Testis (tissue), 3 donors: ENCODE results near the gene CECR2. TPM values are rescaled to one million over a fixed set of nuclear protein-coding genes. Genes with fewer than 3 reads are reported as not detected.

Experiments used
- DNase-seq: peaks from one replicate; pipeline ENCODE4 v3.0.0-alpha.2; 2019
- H3K27ac ChIP-seq, 2 donors: fragments of 200-600 bp; sonication (generic); one replicate each; pipeline ENCODE4 v1.5.1; 2019
- H3K27me3 ChIP-seq: fragments of 200-600 bp; sonication (generic); one replicate; pipeline ENCODE4 v1.5.1; 2019
- H3K36me3 ChIP-seq: fragments of 200-600 bp; sonication (generic); one replicate; pipeline ENCODE4 v1.5.1; 2017; ENCODE audit warnings: low read depth; ENCODE audit errors: missing control alignments
- H3K4me1 ChIP-seq: fragments of 200-600 bp; sonication (generic); one replicate; pipeline ENCODE4 v1.5.1; 2019
- H3K4me3 ChIP-seq, 2 donors: fragments of 200-600 bp; sonication (generic); one replicate each; pipeline ENCODE4 v1.5.1; 2017 to 2019
- H3K9me3 ChIP-seq: fragments of 200-600 bp; sonication (generic); one replicate; pipeline ENCODE4 v1.5.1; 2017
- POLR2A ChIP-seq: fragments of 450-650 bp; IDR thresholded peaks from one replicate; pipeline ENCODE4 v1.6.1; 2017; ENCODE audit warnings: antibody characterized with exemption, mild to moderate bottlenecking, moderate library complexity
- WGBS, 2 donors: methylation state at CpG; one replicate each; pipeline ENCODE4 v1.1.5; 2018; 5-methylcytosine and 5-hydroxymethylcytosine counted together
- intact Hi-C: fragments of 100-400 bp; cut with DNase I; formaldehyde crosslinking; loops from one replicate; pipeline ENCODE4 v1.15.1; 2023; ENCODE audit warnings: low total_unique reads
- polyA plus RNA-seq: library from polyadenylated mRNA; stranded (reverse); fragments of 350-450 nt; fragmentation: Illumina TruSeq; extraction: RNeasy Lipid Tissue Mini Kit (QIAGEN cat#74804); gene quantifications from one replicate; pipeline ENCODE4 v1.2.3, GENCODE V29; 2014; ENCODE audit warnings: low read depth, low replicate concordance; ENCODE audit not compliant: insufficient read depth
- total RNA-seq, 2 donors: library from RNA; depleted of rRNA; stranded (reverse); fragments of >200 nt; gene quantifications; one replicate each; pipeline ENCODE4 v1.2.3, GENCODE V29; 2016
- TF ChIP-seq, protein P1 (sequence below), 3 experiments: fragments of 450-650 bp in 2 of 3; fragments of 200-600 bp in 1 of 3; sonication (generic) in 1 of 3; IDR thresholded peaks; one replicate each; pipeline ENCODE4 v1.5.1; 2016 to 2019; ENCODE audit warnings: antibody characterized with exemption in 3 of 3, mild to moderate bottlenecking in 2 of 3, moderate library complexity in 1 of 3

The CECR2 gene
- total and polyA plus RNA-seq, 3 donors from 2014 or later: 7.1 to 18.7 (median 16.8) TPM

DNA sequence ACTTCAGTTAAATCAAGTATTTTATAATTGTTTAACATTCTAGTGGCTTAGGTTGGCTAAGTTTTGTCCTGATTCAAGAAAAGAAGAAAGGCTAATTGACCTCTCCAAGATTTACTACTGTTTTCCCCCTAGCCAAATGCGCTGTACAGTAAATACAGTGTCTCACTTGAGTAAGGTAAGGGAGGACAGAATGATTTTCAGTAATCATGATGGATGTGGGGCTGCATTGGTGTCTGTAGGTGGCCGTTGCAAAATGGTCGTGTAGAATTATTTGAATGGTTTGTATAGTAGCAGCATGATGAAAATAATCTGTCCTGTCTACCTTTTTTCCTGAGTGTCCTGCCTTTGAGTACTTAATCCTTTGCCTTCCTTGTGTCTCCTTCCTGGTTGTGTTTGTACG lies 4.6 kb downstream of the CECR2 start:
- H3K9me3 ChIP-seq: no peaks in the 10 kb centered on the region
- H3K4me3 ChIP-seq: no peak overlapping the region
- no peaks in the 10 kb centered on the region for H3K36me3 ChIP-seq
- intact Hi-C loops: no loop called here
- TF ChIP-seq POLR2A: no peak
- TF ChIP-seq, protein P1, sequence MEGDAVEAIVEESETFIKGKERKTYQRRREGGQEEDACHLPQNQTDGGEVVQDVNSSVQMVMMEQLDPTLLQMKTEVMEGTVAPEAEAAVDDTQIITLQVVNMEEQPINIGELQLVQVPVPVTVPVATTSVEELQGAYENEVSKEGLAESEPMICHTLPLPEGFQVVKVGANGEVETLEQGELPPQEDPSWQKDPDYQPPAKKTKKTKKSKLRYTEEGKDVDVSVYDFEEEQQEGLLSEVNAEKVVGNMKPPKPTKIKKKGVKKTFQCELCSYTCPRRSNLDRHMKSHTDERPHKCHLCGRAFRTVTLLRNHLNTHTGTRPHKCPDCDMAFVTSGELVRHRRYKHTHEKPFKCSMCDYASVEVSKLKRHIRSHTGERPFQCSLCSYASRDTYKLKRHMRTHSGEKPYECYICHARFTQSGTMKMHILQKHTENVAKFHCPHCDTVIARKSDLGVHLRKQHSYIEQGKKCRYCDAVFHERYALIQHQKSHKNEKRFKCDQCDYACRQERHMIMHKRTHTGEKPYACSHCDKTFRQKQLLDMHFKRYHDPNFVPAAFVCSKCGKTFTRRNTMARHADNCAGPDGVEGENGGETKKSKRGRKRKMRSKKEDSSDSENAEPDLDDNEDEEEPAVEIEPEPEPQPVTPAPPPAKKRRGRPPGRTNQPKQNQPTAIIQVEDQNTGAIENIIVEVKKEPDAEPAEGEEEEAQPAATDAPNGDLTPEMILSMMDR (IDR thresholded peaks at IDR 0.05): no peak
- H3K4me1 ChIP-seq: peaks cover 2% of the 10 kb centered on the region
- H3K27ac ChIP-seq: no peak overlapping the region
- no peaks in the 10 kb centered on the region for H3K27me3 ChIP-seq
- no peak for DNase-seq
- 81 to 91% methylated on average over 4 of the region's 4 CpGs for WGBS, 2 donors

DNA sequence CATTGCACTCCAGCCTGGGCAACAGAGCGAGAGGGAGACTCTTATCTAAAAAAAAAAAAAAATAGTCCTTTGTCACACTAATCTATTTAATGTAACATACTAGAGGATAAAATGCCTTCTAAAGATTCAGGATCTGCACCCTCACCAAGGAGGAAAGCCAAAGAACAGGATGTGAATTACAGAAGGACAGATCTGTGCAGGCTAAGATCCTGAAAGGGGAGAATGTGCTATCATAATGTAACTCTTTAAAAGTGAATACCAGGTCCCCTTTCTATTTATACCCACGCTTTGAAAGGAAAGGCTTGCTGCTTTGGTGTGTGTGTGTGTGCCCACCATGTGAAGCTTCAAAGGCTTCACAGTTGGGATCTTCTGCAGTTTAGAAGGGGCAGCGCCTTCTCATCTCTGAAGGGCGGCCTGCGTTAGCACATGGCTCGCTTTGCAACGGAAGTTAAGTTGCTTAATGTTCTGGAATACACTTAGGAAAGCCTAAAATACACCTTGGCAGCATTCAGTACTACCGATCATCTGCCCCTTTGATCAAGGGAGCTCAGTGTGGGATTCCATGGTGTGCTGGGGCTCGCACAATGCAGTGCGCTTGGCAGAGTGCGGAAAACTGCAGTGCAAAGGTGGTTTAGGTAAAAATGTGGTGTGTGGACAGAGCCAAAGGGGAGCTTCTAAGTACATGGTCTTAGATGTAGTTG lies 6.8 kb downstream of the CECR2 start:
- TF ChIP-seq POLR2A: no peak
- TF ChIP-seq, protein P1 (IDR thresholded peaks at IDR 0.05): no peak
- Histone ChIP-seq H3K9me3 (no peaks in the 10 kb centered on the region), H3K36me3 (no peaks in the 10 kb centered on the region), H3K27ac (no peak overlapping the region), H3K4me1 (no peaks in the 10 kb centered on the region), H3K27me3 (no peaks in the 10 kb centered on the region), H3K4me3 (no peak overlapping the region)
- DNase-seq: no peak
- intact Hi-C loops: no loop called here
- WGBS, 2 donors: 70 to 84% methylated on average over 11 of the region's 11 CpGs

DNA sequence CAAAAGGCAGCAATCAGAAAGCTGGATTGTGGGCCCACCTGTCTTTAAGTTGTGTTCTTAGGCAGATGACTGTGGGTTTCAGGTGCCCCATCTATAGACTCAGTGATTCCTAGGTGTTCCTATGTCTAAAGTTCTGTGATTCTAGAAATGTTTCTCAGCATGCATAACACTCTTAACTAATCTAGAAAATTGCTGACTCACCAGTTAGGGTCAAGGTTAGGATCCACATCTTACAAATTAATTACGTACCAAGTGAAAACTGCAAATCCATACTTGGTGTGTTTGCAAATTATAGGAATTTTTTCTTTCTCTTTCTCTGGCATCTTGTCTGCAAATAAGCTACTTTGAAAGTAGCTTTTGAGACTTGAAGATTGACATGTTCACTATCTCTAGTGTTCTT lies 7.7 kb downstream of the CECR2 start:
- DNase-seq: no peak
- WGBS, 2 donors: 48 to 56% methylated on average over 1 of the region's 1 CpG
- no peak for TF ChIP-seq POLR2A
- TF ChIP-seq, protein P1 (IDR thresholded peaks at IDR 0.05): no peak
- H3K27me3 ChIP-seq: no peaks in the 10 kb centered on the region
- intact Hi-C loops: no loop called here
- no peaks in the 10 kb centered on the region for H3K9me3 ChIP-seq
- no peaks in the 10 kb centered on the region for H3K4me1 ChIP-seq
- H3K27ac ChIP-seq: no peak overlapping the region
- no peak overlapping the region for H3K4me3 ChIP-seq
- H3K36me3 ChIP-seq: no peaks in the 10 kb centered on the region

DNA sequence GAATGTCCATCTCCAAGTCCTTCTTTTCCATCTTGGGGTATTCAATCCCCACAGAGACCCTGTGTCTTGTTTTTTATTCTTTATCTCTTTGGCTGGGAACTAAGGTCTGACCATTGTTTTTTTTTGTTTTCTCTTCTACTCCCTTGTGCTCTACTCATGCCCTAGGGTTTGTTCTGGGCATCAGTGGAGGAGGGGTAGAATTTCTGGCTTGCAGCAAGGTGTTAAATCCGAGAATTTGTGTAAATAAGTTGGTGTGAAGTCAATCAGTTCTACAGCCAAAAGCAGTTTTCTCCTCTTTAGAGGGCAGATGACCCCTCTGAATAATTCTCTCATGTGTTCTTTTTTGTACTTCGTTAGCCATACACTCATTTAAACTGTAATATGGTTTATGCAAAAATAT lies 10.7 kb downstream of the CECR2 start:
- no peak for DNase-seq
- Histone ChIP-seq H3K27ac (no peak overlapping the region), H3K36me3 (no peaks in the 10 kb centered on the region), H3K4me1 (no peaks in the 10 kb centered on the region), H3K9me3 (no peaks in the 10 kb centered on the region), H3K4me3 (no peak overlapping the region), H3K27me3 (no peaks in the 10 kb centered on the region)
- WGBS, 2 donors: 77 to 84% methylated on average over 2 of the region's 2 CpGs
- intact Hi-C loops: no loop called here
- TF ChIP-seq POLR2A: no peak
- TF ChIP-seq, protein P1 (IDR thresholded peaks at IDR 0.05): no peak
